A673 (cell line): ENCODE measurements around the gene MMD2. TPM values are rescaled to one million over a fixed set of nuclear protein-coding genes. Genes with fewer than 3 reads are reported as not detected.
A peak's percentile ranks its signal among the peaks of the same experiment; 100 is the strongest.
"Not testable (repeated sequence)": the region's sequence is repeated elsewhere in the genome, so short reads cannot be mapped to it uniquely, and the experiment has no call there.

Source experiments
- BruUV-seq: library from RNA; stranded (reverse); fragments of 400-500 nt; replicated peaks from 2 replicates; lab custom pipeline; 2021; lab: Mats Ljungman, UMichigan
- CTCF ChIA-PET: fragments of 300-600 bp; sonication (Branson Sonifier 250); formaldehyde crosslinking; loops from one replicate; lab custom pipeline; 2022; ENCODE audit warnings: antibody characterized with exemption; lab: Charles Lee
- POLR2A ChIA-PET: fragments of 300-600 bp; sonication (Branson Sonifier 250); formaldehyde crosslinking; loops from one replicate; lab custom pipeline; 2022; ENCODE audit warnings: antibody characterized with exemption; ENCODE audit not compliant: low non-redundant PET; lab: Charles Lee
- DNase-seq: peaks from one replicate; pipeline ENCODE4 v3.0.0-alpha.2; 2015; ENCODE audit warnings: low spot score
- H3K27ac ChIP-seq: fragments of 200-600 bp; sonication (generic); 2 replicates; pipeline ENCODE4 v1.5.1; 2016; ENCODE audit warnings: mixed run types, low read depth, mild to moderate bottlenecking, mixed read lengths, antibody characterized with exemption, low read length; ENCODE audit not compliant: poor library complexity, severe bottlenecking
- H3K27me3 ChIP-seq: fragments of 200-600 bp; sonication (generic); replicated peaks from 2 replicates; pipeline ENCODE4 v1.6.1; 2017; ENCODE audit warnings: mixed run types, low read depth, mild to moderate bottlenecking, mixed read lengths, antibody characterized with exemption, low read length; ENCODE audit not compliant: insufficient read depth, poor library complexity
- H3K36me3 ChIP-seq: fragments of 200-600 bp; sonication (generic); 2 replicates; pipeline ENCODE4 v1.6.1; 2016; ENCODE audit warnings: mixed run types, mild to moderate bottlenecking, mixed read lengths, antibody characterized with exemption, low read length; ENCODE audit not compliant: insufficient read depth, poor library complexity, severe bottlenecking
- H3K4me1 ChIP-seq: fragments of 200-600 bp; sonication (generic); 2 replicates; pipeline ENCODE4 v1.6.1; 2017; ENCODE audit warnings: mixed run types, mild to moderate bottlenecking, mixed read lengths, antibody characterized with exemption, low read length; ENCODE audit not compliant: insufficient read depth, poor library complexity, severe bottlenecking
- H3K4me3 ChIP-seq: fragments of 200-600 bp; sonication (generic); 2 replicates; pipeline ENCODE4 v1.5.1; 2016; ENCODE audit warnings: low read depth, mixed run types, mild to moderate bottlenecking, mixed read lengths, low read length; ENCODE audit not compliant: poor library complexity, severe bottlenecking
- H3K9me3 ChIP-seq: fragments of 200-600 bp; sonication (generic); 2 replicates; pipeline ENCODE4 v1.6.1; 2016; ENCODE audit warnings: mixed run types, low read depth, mild to moderate bottlenecking, mixed read lengths, antibody characterized with exemption, low read length; ENCODE audit not compliant: poor library complexity, severe bottlenecking
- CTCF ChIP-seq: fragments of 300-800, 200-600 bp; sonication (generic); conservative IDR thresholded peaks from 2 replicates; pipeline ENCODE4 v1.5.1; 2017; ENCODE audit warnings: low read depth, mild to moderate bottlenecking, antibody characterized with exemption, low read length, moderate library complexity, mixed read lengths
- EZH2 ChIP-seq: fragments of 200-600 bp; sonication (generic); IDR thresholded peaks from 2 replicates; pipeline ENCODE4 v1.6.1; 2017; ENCODE audit warnings: borderline replicate concordance, low read depth, mild to moderate bottlenecking, mixed read lengths, antibody characterized with exemption, low read length; ENCODE audit not compliant: poor library complexity, severe bottlenecking
- intact Hi-C: fragments of 100-400 bp; cut with micrococcal nuclease; formaldehyde crosslinking; loops from one replicate; pipeline ENCODE4 v1.10.0; 2022; ENCODE audit not compliant: unreplicated experiment
- total RNA-seq: library from RNA; stranded (reverse); gene quantifications from 2 replicates; pipeline ENCODE4 v1.2.3, GENCODE V29; 2021

The MMD2 gene
- total RNA-seq, 1 experiment from 2014 or later = not detected

DNA sequence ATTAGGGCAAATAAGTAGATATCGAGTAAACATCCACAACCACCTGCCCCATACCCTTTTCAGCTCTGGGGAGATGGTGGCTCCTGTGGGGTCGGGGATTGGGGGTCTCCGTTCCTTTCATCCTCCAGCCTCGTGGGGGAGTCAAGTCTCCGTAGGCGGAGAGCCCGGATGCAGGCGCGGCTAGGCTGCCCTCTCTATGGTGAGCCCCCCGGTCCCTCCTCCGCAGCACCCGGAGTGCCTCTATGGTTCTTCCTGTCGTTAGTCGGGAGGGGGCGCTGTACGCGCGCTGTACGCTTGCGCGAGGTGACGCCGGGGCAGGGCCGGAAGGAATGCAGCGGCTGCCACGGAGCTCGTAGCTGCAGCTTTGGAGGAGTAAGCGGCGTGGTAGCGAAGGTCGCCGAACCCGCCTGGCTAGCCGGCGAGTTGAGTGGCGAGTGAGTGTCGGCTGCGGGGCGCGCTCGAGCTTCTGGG, 14.8 kb upstream of the MMD2 start:
- intact Hi-C loops = loop anchor here (5.0 kb wide), 1 partner anchor 114 kb away; no protein-coding TSS in a partner anchor
- no TSS peak for BruUV-seq
- peak; percentile 97 for DNase-seq
- no peaks in the 10 kb centered on the region for H3K27me3 ChIP-seq
- POLR2A ChIA-PET = interaction anchor here (0.6 kb wide), 1 partner anchor 61 kb away, joined by 8 read pairs; no protein-coding TSS in a partner anchor
- CTCF ChIA-PET = interaction anchor here (0.6 to 1.2 kb wide), 7 partner anchors 22 to 128 kb away, joined by 3 to 20 read pairs (median 5); partner anchors contain the start of genes RADIL and RBAK
- peaks cover 26% of the 10 kb centered on the region for H3K36me3 ChIP-seq
- TF ChIP-seq EZH2 (no peak), CTCF (peak; percentile 96)
- H3K4me3 ChIP-seq = peak overlapping the region; percentile 90
- peak overlapping the region; percentile 92 for H3K27ac ChIP-seq
- H3K4me1 ChIP-seq = peaks cover 3% of the 10 kb centered on the region
- H3K9me3 ChIP-seq = no peaks in the 10 kb centered on the region

- POLR2A ChIA-PET, BruUV-seq, CTCF ChIA-PET, H3K4me3 ChIP-seq, DNase-seq, H3K4me1 ChIP-seq, H3K27me3 ChIP-seq, H3K9me3 ChIP-seq, H3K27ac ChIP-seq: not testable (repeated sequence)
- intact Hi-C loops = loop anchor here (5.0 kb wide), 1 partner anchor 115 kb away; no protein-coding TSS in a partner anchor
- peaks cover 13% of the 10 kb centered on the region for H3K36me3 ChIP-seq
Measured at GRCh38 chr7:4972446-4972845, 13.5 kb upstream of the MMD2 start.

DNA sequence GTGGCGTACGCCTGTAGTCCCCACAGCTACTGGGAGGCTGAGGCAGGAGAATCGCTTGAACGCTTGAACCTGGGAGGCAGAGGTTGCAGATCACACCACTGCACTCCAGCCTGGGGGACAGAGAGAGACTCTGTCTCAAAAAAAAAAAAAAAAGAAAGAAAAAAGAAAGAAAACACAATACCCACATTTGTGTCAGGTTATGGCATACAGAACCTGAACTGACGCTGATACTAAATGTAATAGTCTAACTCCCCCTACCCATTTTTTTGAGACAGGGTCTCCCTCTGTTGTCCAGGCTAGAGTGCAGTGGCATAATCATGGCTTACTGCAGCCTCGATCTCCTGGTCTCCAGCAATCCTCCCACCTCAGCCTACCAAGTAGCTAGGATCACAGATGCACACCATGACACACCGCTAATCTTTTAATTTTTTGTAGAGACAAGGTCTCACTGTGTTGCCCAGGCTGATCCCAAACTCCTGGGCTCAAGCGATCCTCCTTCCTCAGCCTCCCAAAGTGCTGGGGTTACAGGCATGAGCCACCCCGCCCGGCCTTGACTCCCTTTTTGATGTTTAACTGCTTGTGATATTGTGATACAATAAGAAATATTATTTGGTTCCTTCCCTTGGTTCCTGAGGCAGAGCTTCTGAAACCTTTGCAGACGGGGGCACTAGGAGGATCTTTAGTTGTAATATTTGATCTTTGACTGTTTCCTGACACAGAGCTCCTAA, 6.5 kb upstream of the MMD2 start:
- Histone ChIP-seq H3K4me3 (no peak overlapping the region), H3K4me1 (no peaks in the 10 kb centered on the region), H3K9me3 (no peaks in the 10 kb centered on the region), H3K27ac (no peak overlapping the region), H3K27me3 (no peaks in the 10 kb centered on the region), H3K36me3 (no peaks in the 10 kb centered on the region)
- POLR2A ChIA-PET = no interaction called here
- no peak for TF ChIP-seq EZH2
- no peak for TF ChIP-seq CTCF
- intact Hi-C loops = no loop called here
- no TSS peak for BruUV-seq
- DNase-seq = no peak
- CTCF ChIA-PET = no interaction called here
